ENCODE data around the gene LRTM2.

GRCh38 chr12:1830401-1830845, 10.1 kb downstream of the LRTM2 start:
- TF ChIP-seq CTCF (IDR thresholded peaks at IDR 0.05) (no peak), POLR2AphosphoS5 (IDR thresholded peaks at IDR 0.05) (no peak), EP300 (IDR thresholded peaks at IDR 0.05; ENCODE audit: low read depth) (no peak)

Measured in transverse colon (tissue), 4 donors.